NT2/D1 (cell line): ENCODE results near the gene CLEC18B.

Source experiments
- DNase-seq: peaks from one replicate; pipeline ENCODE4 v3.0.0-alpha.2; 2011; ENCODE audit warnings: low read depth, low spot score
- H3K27me3 ChIP-seq: 2 replicates; pipeline ENCODE4 v1.6.0; 2011; ENCODE audit warnings: mild to moderate bottlenecking; ENCODE audit not compliant: insufficient read length, insufficient read depth
- H3K36me3 ChIP-seq: 2 replicates; pipeline ENCODE4 v1.6.1; 2011; ENCODE audit warnings: mild to moderate bottlenecking, low read length, mixed read lengths; ENCODE audit not compliant: insufficient read depth, insufficient read length
- H3K4me1 ChIP-seq: 2 replicates; pipeline ENCODE4 v1.5.1; 2011; ENCODE audit not compliant: insufficient read depth, insufficient read length
- H3K4me3 ChIP-seq: 2 replicates; pipeline ENCODE4 v1.5.1; 2011; ENCODE audit warnings: low read depth; ENCODE audit not compliant: insufficient read length
- H3K9ac ChIP-seq: 2 replicates; pipeline ENCODE4 v1.6.0; 2011; ENCODE audit warnings: low read depth; ENCODE audit not compliant: insufficient read length
- H3K9me3 ChIP-seq: 2 replicates; pipeline ENCODE4 v1.5.1; 2011; ENCODE audit warnings: mild to moderate bottlenecking, low read length; ENCODE audit not compliant: insufficient read depth
- SUZ12 ChIP-seq: IDR thresholded peaks from 2 replicates; pipeline ENCODE4 v1.6.1; 2011; ENCODE audit not compliant: insufficient read length, insufficient read depth; ENCODE audit errors: extremely low read depth
- YY1 ChIP-seq: IDR thresholded peaks from 2 replicates; pipeline ENCODE4 v1.6.1; 2011; ENCODE audit not compliant: insufficient read length, insufficient read depth
- ZNF274 ChIP-seq: IDR thresholded peaks from 2 replicates; pipeline ENCODE4 v1.6.1; 2011; ENCODE audit warnings: mild to moderate bottlenecking, low read depth, low read length

The CLEC18B gene

DNA sequence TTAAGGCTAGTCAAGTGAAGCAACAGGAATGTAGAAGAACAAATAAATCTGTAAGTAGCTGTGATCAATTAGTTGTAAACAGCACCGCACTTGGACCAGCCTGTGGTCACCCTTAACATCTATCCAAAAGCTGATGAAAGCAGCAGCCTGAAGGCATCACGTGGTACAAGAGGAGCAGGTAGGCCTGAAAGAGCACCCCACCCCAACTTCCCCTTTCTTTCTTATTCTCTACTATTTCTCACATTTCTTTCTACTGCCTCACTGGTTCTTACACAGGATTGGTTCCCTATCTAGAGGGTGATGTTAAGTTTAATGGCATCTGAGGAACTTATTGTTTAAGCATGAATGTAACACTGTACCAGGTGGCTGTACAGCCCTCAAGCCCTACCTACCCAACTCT lies 42.6 kb upstream of the CLEC18B start:
- TF ChIP-seq ZNF274 = no peak
- no peak for TF ChIP-seq SUZ12
- no peak for TF ChIP-seq YY1
- no peak overlapping the region for H3K4me3 ChIP-seq
- H3K9ac ChIP-seq = no peak overlapping the region
- no peak for DNase-seq
- H3K4me1 ChIP-seq = no peaks in the 10 kb centered on the region
- peaks cover 76% of the 10 kb centered on the region for H3K36me3 ChIP-seq
- H3K9me3 ChIP-seq = no peaks in the 10 kb centered on the region
- H3K27me3 ChIP-seq = no peaks in the 10 kb centered on the region

DNA sequence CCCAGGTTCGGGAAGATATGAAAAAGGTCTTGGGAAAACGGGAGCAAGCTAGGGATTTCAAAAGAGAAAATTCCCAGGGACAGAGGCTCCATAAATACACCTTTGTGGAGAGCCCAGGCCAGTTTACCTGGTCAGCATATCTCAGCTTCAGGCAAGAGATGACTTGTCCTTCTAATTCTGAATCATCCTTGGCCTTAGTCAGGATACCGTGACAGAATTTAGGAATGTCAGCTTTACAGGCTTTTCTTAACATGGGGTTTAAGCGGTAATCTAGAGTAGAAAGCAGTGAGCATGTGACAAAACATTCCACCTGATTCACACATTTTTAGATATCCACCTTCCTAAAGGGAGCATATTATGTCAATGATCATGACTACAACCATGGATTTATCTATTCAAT lies 41.1 kb upstream of the CLEC18B start:
- Histone ChIP-seq H3K4me3 (no peak overlapping the region), H3K4me1 (no peaks in the 10 kb centered on the region), H3K9me3 (no peaks in the 10 kb centered on the region), H3K27me3 (no peaks in the 10 kb centered on the region), H3K36me3 (peaks cover 77% of the 10 kb centered on the region), H3K9ac (no peak overlapping the region)
- TF ChIP-seq SUZ12 (no peak), ZNF274 (no peak), YY1 (no peak)
- DNase-seq = no peak

DNA sequence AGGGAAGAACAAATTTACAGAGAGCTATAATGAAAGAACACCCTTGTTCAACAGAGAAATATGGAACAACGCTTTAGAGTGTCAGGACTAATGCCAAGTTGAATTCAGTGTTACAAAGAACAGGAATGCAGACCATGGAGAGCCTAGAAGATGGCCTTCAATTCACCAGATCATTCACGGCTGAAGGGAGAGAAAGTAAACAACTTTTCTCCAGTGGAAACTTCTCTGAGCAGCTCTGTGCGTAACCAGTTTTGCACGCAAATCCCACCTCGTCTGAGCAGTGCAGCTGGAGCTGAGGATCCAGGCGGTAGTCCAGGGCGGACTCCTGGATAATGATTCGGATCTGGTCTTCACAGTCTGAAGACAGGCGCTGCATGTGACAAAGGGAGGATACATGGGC lies 40.5 kb upstream of the CLEC18B start:
- no peak for DNase-seq
- Histone ChIP-seq H3K36me3 (peaks cover 79% of the 10 kb centered on the region), H3K9ac (no peak overlapping the region), H3K27me3 (no peaks in the 10 kb centered on the region), H3K4me3 (no peak overlapping the region), H3K9me3 (no peaks in the 10 kb centered on the region), H3K4me1 (no peaks in the 10 kb centered on the region)
- no peak for TF ChIP-seq SUZ12
- no peak for TF ChIP-seq YY1

DNA sequence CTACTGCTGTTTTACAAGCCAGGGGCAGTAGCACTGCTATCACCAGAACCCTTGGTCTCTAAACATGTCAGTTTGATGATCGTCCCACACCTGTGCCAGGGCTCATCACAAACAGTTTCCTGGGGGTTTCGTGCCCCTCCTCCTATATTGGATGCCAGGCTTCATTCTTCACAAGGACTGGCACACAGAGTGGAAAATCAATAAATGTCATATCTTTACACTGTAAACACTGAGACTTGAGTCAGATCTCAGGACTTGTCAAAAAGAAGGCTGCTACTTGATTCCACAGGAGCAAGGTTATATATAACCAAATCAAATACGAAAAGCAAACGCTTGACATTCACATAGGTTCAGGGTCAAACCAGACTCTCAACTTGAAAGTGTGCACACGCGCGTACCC lies 39.3 kb upstream of the CLEC18B start:
- no peak overlapping the region for H3K4me3 ChIP-seq
- no peaks in the 10 kb centered on the region for H3K27me3 ChIP-seq
- no peak overlapping the region for H3K9ac ChIP-seq
- no peaks in the 10 kb centered on the region for H3K9me3 ChIP-seq
- no peaks in the 10 kb centered on the region for H3K4me1 ChIP-seq
- TF ChIP-seq SUZ12 (no peak), ZNF274 (no peak), YY1 (no peak)
- no peak for DNase-seq
- H3K36me3 ChIP-seq = peaks cover 83% of the 10 kb centered on the region

DNA sequence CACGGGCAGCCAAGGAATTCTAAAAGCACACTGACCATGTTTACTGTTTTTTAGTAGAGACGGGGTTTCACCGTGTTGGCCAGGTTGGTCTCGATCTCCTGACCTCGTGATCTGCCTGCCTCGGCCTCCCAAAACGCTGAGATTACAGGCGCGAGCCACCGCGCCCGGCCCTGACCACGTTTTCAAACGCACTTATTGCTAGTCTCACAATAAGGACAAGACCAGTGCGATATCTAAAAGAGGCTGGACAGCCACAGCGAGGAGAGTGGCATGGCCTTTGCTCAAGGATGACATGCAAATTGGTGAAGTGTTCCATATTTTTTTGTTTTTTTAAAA lies 35.0 kb upstream of the CLEC18B start:
- no peak for DNase-seq
- H3K4me3 ChIP-seq = no peak overlapping the region
- no peaks in the 10 kb centered on the region for H3K4me1 ChIP-seq
- peaks cover 77% of the 10 kb centered on the region for H3K36me3 ChIP-seq
- no peaks in the 10 kb centered on the region for H3K9me3 ChIP-seq
- H3K27me3 ChIP-seq = no peaks in the 10 kb centered on the region
- H3K9ac ChIP-seq = no peak overlapping the region
- TF ChIP-seq ZNF274 (no peak), SUZ12 (no peak), YY1 (no peak)

DNA sequence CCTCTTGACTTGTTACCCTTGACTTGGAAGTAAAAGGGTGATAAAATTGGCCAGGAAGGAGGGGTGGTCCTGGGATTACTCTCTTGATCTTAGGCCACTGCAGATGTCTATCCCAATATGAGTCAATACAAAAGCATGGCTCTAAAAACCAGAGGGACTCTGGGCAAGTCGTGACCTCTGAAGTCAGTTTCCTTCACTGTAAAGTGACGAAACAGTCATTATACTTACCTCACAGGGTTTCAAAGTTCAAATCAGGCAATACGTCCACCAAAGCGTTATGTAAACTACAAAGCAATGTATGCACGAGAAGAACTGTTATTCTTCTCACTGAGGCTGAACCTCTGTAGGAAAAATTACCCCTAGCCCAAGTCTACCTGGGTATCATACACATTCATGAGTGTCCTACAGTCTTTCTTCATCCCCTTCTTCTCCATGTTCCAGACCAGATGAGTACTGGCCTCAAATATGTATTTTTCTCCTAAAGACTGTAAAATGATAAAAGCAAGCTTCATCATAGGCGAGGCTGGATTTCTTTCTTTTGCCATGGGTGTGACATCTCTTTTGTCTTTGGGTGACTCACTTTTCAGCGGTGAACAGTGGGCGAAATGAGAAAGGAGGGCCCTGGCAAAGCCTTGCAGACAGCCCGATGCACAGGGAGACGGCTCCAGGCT lies 34.5 kb upstream of the CLEC18B start:
- no peak for DNase-seq
- H3K9ac ChIP-seq = no peak overlapping the region
- H3K36me3 ChIP-seq = peaks cover 81% of the 10 kb centered on the region
- H3K9me3 ChIP-seq = no peaks in the 10 kb centered on the region
- TF ChIP-seq SUZ12 (no peak), YY1 (no peak), ZNF274 (no peak)
- no peaks in the 10 kb centered on the region for H3K27me3 ChIP-seq
- H3K4me1 ChIP-seq = no peaks in the 10 kb centered on the region
- H3K4me3 ChIP-seq = no peak overlapping the region

DNA sequence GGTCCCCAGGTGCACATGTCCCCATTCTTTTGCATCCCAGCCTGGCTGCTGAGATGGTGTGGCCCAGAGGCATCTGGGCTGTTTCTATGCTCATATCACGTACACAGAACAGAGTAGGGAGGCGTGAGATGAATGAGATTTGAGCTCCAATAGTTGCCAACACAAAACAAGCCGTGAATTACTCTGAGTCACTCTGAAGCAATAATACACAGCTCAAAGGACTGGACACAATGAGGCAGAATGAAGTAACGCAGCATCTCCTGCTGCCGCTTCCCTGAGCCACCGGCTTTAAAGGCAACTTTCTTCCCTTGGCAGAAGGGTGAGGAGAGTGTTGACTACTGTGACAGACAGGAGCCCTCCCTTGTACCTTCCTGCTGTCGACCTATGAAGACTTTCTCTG lies 33.9 kb upstream of the CLEC18B start:
- no peaks in the 10 kb centered on the region for H3K4me1 ChIP-seq

More for the DNA sequence above, 33.9 kb upstream of the CLEC18B start:
- Histone ChIP-seq H3K9me3 (no peaks in the 10 kb centered on the region), H3K27me3 (no peaks in the 10 kb centered on the region), H3K4me3 (no peak overlapping the region), H3K36me3 (peaks cover 79% of the 10 kb centered on the region), H3K9ac (no peak overlapping the region)
- no peak for DNase-seq
- TF ChIP-seq ZNF274 (no peak), YY1 (no peak), SUZ12 (no peak)
